ENCODE measurements around the gene ATP6AP2.
"Not testable (repeated sequence)": the region's sequence is repeated elsewhere in the genome, so short reads cannot be mapped to it uniquely, and the experiment has no call there.

The ATP6AP2 gene

GRCh38 chrX:40576291-40576690, 4.5 kb upstream of the ATP6AP2 start:
- DNase-seq (ENCODE audit: low spot score): no peak

GRCh38 chrX:40578039-40578695, 2.6 kb upstream of the ATP6AP2 start:
- no peak for DNase-seq (ENCODE audit: low spot score)

GRCh38 chrX:40579141-40579540, 1.6 kb upstream of the ATP6AP2 start:
- DNase-seq (ENCODE audit: low spot score): no peak

- no peak for DNase-seq (ENCODE audit: low spot score)
Observed at GRCh38 chrX:40579900-40580536, 752 bp upstream of the ATP6AP2 start.

GRCh38 chrX:40581336-40581920, 658 bp downstream of the ATP6AP2 start:
- no peak for DNase-seq (ENCODE audit: low spot score)

GRCh38 chrX:40582178-40582577, 1.4 kb downstream of the ATP6AP2 start:
- not testable (repeated sequence) for DNase-seq (ENCODE audit: low spot score)

GRCh38 chrX:40582811-40583210, 2.0 kb downstream of the ATP6AP2 start:
- no peak for DNase-seq (ENCODE audit: low spot score)

GRCh38 chrX:40587623-40588022, 6.9 kb downstream of the ATP6AP2 start:
- not testable (repeated sequence) for DNase-seq (ENCODE audit: low spot score)

- DNase-seq (ENCODE audit: low spot score): peak; percentile 45
Observed at GRCh38 chrX:40589616-40590321, 9.0 kb downstream of the ATP6AP2 start.

- no peak for DNase-seq (ENCODE audit: low spot score)
Observed at GRCh38 chrX:40603446-40603845, 22.7 kb downstream of the ATP6AP2 start.

- no peak for DNase-seq (ENCODE audit: low spot score)
Observed at GRCh38 chrX:40607381-40607780, 26.6 kb downstream of the ATP6AP2 start.

GRCh38 chrX:40612511-40612910, 31.7 kb downstream of the ATP6AP2 start:
- DNase-seq (ENCODE audit: low spot score): no peak

GRCh38 chrX:40615976-40616375, 35.2 kb downstream of the ATP6AP2 start:
- no peak for DNase-seq (ENCODE audit: low spot score)

GRCh38 chrX:40617566-40617965, 36.8 kb downstream of the ATP6AP2 start:
- DNase-seq (ENCODE audit: low spot score): no peak

- no peak for DNase-seq (ENCODE audit: low spot score)
Observed at GRCh38 chrX:40622479-40623138, 41.8 kb downstream of the ATP6AP2 start.

GRCh38 chrX:40623139-40623536, 42.4 kb downstream of the ATP6AP2 start, which contains the start of gene MPC1L:
TSS of gene MPC1L (plus strand) at chrX:40623428. CDS start at chrX:40623566, 138 bp downstream.
- no peak for DNase-seq (ENCODE audit: low spot score)

- no peak for DNase-seq (ENCODE audit: low spot score)
Observed at GRCh38 chrX:40623665-40624064, 42.9 kb downstream of the ATP6AP2 start.

GRCh38 chrX:40625294-40625693, 44.5 kb downstream of the ATP6AP2 start:
- DNase-seq (ENCODE audit: low spot score): no peak

- DNase-seq (ENCODE audit: low spot score): no peak
Observed at GRCh38 chrX:40628506-40628905, 47.7 kb downstream of the ATP6AP2 start.

GRCh38 chrX:40632199-40632598, 51.4 kb downstream of the ATP6AP2 start:
- DNase-seq (ENCODE audit: low spot score): no peak

- no peak for DNase-seq (ENCODE audit: low spot score)
Observed at GRCh38 chrX:40637687-40638086, 56.9 kb downstream of the ATP6AP2 start.

- DNase-seq (ENCODE audit: low spot score): no peak
Observed at GRCh38 chrX:40644176-40644575, 63.4 kb downstream of the ATP6AP2 start.

Measured in CD4-positive, alpha-beta T cell treated with Interleukin-6 at 100 ng/mL for 8 hours (primary cell).